HL-60 (cell line): ENCODE data around the gene PLPP2.

Experiments used
- GABPA ChIP-seq: IDR thresholded peaks from 2 replicates; pipeline ENCODE4 v1.6.1; 2012; ENCODE audit warnings: low read depth
- POLR2AphosphoS5 ChIP-seq: IDR thresholded peaks from 2 replicates; pipeline ENCODE4 v1.6.1; 2012; ENCODE audit warnings: low read depth
- REST ChIP-seq: IDR thresholded peaks from 2 replicates; pipeline ENCODE4 v1.6.1; 2012; ENCODE audit warnings: low read depth; ENCODE audit not compliant: insufficient replicate concordance
- TF ChIP-seq, protein P1 (sequence below): IDR thresholded peaks from one replicate; pipeline ENCODE4 v1.5.1; 2011; ENCODE audit warnings: low read length, control low read depth, inconsistent platforms; ENCODE audit not compliant: insufficient read depth

DNA sequence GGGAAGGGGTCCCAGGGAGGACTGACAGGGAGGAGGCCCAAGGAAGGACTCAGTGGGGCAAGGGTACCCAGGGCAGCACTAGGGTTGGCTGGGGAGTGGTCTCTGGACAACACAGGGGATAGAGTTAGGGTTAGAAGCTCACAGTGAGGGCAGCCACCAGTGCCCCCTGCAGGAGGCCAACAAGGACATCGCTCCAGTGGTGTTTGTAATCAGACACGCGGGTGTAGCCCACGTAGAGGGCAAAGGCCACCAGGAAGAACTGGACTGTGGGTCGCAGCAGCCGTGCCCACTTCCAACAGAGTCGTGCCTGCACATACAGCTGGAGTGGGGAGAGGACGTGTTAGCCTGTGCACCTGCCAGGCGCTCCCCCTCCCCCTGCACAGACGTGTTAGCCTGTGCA lies 9.2 kb downstream of the PLPP2 start:
- TF ChIP-seq, protein P1, sequence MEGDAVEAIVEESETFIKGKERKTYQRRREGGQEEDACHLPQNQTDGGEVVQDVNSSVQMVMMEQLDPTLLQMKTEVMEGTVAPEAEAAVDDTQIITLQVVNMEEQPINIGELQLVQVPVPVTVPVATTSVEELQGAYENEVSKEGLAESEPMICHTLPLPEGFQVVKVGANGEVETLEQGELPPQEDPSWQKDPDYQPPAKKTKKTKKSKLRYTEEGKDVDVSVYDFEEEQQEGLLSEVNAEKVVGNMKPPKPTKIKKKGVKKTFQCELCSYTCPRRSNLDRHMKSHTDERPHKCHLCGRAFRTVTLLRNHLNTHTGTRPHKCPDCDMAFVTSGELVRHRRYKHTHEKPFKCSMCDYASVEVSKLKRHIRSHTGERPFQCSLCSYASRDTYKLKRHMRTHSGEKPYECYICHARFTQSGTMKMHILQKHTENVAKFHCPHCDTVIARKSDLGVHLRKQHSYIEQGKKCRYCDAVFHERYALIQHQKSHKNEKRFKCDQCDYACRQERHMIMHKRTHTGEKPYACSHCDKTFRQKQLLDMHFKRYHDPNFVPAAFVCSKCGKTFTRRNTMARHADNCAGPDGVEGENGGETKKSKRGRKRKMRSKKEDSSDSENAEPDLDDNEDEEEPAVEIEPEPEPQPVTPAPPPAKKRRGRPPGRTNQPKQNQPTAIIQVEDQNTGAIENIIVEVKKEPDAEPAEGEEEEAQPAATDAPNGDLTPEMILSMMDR = no peak
- TF ChIP-seq POLR2AphosphoS5 = no peak
- no peak for TF ChIP-seq GABPA
- TF ChIP-seq REST = no peak
